Measurements from ENCODE around the gene GAREM2. TPM values are rescaled to one million over a fixed set of nuclear protein-coding genes. Genes with fewer than 3 reads are reported as not detected.

GAREM2 gene
- total and polyA plus RNA-seq, 2 donors from 2014 or later = 1.2 to 3.2 TPM

DNA sequence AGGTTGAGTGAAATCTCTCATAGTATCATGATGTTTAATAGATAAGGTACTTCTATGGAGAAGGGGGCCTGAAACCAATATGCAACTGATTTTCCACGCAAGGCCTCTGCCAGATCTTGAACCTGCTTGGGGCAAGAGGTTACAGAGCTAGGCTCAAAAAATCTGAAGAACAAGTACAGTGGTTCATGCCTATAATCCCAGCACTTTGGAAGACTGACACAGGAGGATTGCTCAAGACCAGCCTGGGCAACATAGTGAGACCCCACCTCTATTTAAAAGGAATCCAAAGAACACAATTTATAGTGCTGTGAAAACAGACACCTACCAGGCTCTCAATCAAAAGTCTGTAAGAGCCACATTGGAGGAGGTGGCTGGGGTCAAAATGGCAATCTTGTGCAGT is 42.9 kb downstream of the GAREM2 start:
- no peak for FAIRE-seq
- DNase-seq = no peak
- Histone ChIP-seq H3K27ac (ENCODE audit: low read depth in 2 of 2, low read length in 2 of 2) (no peak overlapping the region), H3K9me3 (ENCODE audit: control insufficient read depth in 2 of 3, insufficient read depth in 1 of 3, low read length in 3 of 3) (peaks cover 0 to 2% (median 0%) of the 10 kb centered on the region in 3 donors), H3K36me3 (ENCODE audit: control insufficient read depth in 2 of 3, insufficient read depth in 3 of 3, low read length in 3 of 3) (peaks cover 9 to 49% (median 16%) of the 10 kb centered on the region in 3 donors), H3K4me3 (ENCODE audit: low read length in 3 of 3) (no peak overlapping the region), H3K9ac (ENCODE audit: low read length in 3 of 3) (no peak overlapping the region), H3K27me3 (ENCODE audit: control insufficient read depth, insufficient read depth, low read length) (no peaks in the 10 kb centered on the region), H3K4me1 (ENCODE audit: control insufficient read depth in 2 of 3, insufficient read depth in 2 of 3, low read depth in 1 of 3, low read length in 3 of 3) (no peaks in the 10 kb centered on the region)
- TF ChIP-seq, protein P1, sequence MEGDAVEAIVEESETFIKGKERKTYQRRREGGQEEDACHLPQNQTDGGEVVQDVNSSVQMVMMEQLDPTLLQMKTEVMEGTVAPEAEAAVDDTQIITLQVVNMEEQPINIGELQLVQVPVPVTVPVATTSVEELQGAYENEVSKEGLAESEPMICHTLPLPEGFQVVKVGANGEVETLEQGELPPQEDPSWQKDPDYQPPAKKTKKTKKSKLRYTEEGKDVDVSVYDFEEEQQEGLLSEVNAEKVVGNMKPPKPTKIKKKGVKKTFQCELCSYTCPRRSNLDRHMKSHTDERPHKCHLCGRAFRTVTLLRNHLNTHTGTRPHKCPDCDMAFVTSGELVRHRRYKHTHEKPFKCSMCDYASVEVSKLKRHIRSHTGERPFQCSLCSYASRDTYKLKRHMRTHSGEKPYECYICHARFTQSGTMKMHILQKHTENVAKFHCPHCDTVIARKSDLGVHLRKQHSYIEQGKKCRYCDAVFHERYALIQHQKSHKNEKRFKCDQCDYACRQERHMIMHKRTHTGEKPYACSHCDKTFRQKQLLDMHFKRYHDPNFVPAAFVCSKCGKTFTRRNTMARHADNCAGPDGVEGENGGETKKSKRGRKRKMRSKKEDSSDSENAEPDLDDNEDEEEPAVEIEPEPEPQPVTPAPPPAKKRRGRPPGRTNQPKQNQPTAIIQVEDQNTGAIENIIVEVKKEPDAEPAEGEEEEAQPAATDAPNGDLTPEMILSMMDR (IDR thresholded peaks at IDR 0.05; ENCODE audit: borderline replicate concordance, extremely low read depth, insufficient read depth) = no peak
- intact Hi-C loops (cut with DNase I) = no loop called here

DNA sequence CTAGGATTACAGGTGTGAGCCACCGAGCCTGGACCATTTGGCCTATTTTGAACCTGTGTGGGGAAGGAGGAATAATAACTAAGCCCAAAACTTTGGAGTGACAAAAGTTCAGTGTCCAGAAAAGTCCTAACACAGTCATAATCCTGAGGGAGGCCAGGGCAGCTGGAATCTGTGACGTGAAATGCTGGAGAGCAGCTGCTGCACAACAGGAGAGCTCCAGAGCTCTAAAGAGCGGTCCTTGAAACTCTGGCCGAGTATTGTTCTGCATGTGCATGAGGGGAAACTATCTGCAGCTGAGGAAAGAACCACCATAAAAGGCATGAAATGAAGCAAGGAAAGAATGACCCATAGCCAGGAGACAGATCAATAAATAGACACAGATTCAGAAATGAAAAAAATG is 43.7 kb downstream of the GAREM2 start:
- peaks cover 8 to 47% (median 18%) of the 10 kb centered on the region in 3 donors for H3K36me3 ChIP-seq (ENCODE audit: control insufficient read depth in 2 of 3, insufficient read depth in 3 of 3, low read length in 3 of 3)

DNA sequence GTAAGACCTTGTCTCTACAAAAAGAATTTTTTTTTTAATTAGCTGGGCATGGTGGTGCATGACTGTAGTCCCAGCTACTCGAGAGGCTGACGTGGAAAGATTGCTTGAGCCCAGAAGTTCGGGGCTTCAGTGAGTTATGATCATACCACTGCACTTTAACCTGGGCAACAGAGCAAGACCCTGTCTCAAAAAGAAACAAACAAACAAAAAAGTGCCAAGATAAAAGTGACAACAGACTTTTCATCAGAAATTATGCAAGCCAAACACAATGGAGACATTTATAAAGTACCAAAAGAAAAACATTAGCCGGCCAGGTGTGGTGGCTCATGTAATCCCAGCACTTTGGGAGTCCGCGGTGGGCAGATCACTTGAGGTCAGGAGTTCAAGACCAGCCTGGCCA is 44.8 kb downstream of the GAREM2 start:
- TF ChIP-seq, protein P1 (IDR thresholded peaks at IDR 0.05; ENCODE audit: borderline replicate concordance, extremely low read depth, insufficient read depth) = no peak
- H3K4me1 ChIP-seq (ENCODE audit: control insufficient read depth in 2 of 3, insufficient read depth in 2 of 3, low read depth in 1 of 3, low read length in 3 of 3) = no peaks in the 10 kb centered on the region
- H3K27ac ChIP-seq (ENCODE audit: low read depth in 2 of 2, low read length in 2 of 2) = no peak overlapping the region
- H3K27me3 ChIP-seq (ENCODE audit: control insufficient read depth, insufficient read depth, low read length) = no peaks in the 10 kb centered on the region
- no peak overlapping the region for H3K9ac ChIP-seq (ENCODE audit: low read length in 3 of 3)
- FAIRE-seq (no peak), DNase-seq (no peak)
- H3K36me3 ChIP-seq (ENCODE audit: control insufficient read depth in 2 of 3, insufficient read depth in 3 of 3, low read length in 3 of 3) = peaks cover 8 to 47% (median 15%) of the 10 kb centered on the region in 3 donors
- no peak overlapping the region for H3K4me3 ChIP-seq (ENCODE audit: low read length in 3 of 3)
- peaks cover 0 to 2% (median 0%) of the 10 kb centered on the region in 3 donors for H3K9me3 ChIP-seq (ENCODE audit: control insufficient read depth in 2 of 3, insufficient read depth in 1 of 3, low read length in 3 of 3)
- intact Hi-C loops (cut with DNase I) = no loop called here

More for the DNA sequence above, 43.7 kb downstream of the GAREM2 start:
- H3K4me1 ChIP-seq (ENCODE audit: control insufficient read depth in 2 of 3, insufficient read depth in 2 of 3, low read depth in 1 of 3, low read length in 3 of 3) = no peaks in the 10 kb centered on the region
- TF ChIP-seq, protein P1 (IDR thresholded peaks at IDR 0.05; ENCODE audit: borderline replicate concordance, extremely low read depth, insufficient read depth) = no peak
- no peak for DNase-seq
- intact Hi-C loops (cut with DNase I) = no loop called here
- peaks cover 0 to 2% (median 0%) of the 10 kb centered on the region in 3 donors for H3K9me3 ChIP-seq (ENCODE audit: control insufficient read depth in 2 of 3, insufficient read depth in 1 of 3, low read length in 3 of 3)
- no peak overlapping the region for H3K4me3 ChIP-seq (ENCODE audit: low read length in 3 of 3)
- H3K27me3 ChIP-seq (ENCODE audit: control insufficient read depth, insufficient read depth, low read length) = no peaks in the 10 kb centered on the region
- no peak for FAIRE-seq
- no peak overlapping the region for H3K9ac ChIP-seq (ENCODE audit: low read length in 3 of 3)
- no peak overlapping the region for H3K27ac ChIP-seq (ENCODE audit: low read depth in 2 of 2, low read length in 2 of 2)

DNA sequence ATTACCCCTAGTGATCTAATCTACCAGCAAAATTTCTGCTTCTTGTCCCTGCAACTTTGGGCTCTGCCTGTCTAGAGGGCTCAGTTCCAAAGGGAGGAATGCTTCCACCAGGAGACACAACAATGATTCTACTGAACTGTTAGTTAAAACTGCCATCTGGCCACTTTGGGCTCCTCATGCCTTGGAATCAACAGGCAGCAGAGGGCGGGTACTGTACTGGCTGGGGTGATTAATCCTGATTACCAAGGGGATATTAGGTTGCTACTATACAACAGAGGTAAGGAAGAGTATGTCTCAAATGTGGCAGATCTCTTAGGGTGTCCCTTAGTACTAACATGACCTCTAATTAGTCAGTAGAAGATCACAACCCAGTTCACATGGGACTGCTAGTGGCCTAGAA is 50.1 kb downstream of the GAREM2 start:
- Histone ChIP-seq H3K4me1 (ENCODE audit: control insufficient read depth in 2 of 3, insufficient read depth in 2 of 3, low read depth in 1 of 3, low read length in 3 of 3) (no peaks in the 10 kb centered on the region), H3K9me3 (ENCODE audit: control insufficient read depth in 2 of 3, insufficient read depth in 1 of 3, low read length in 3 of 3) (no peaks in the 10 kb centered on the region), H3K9ac (ENCODE audit: low read length in 3 of 3) (no peak overlapping the region), H3K4me3 (ENCODE audit: low read length in 3 of 3) (no peak overlapping the region), H3K36me3 (ENCODE audit: control insufficient read depth in 2 of 3, insufficient read depth in 3 of 3, low read length in 3 of 3) (peaks cover 2 to 29% (median 24%) of the 10 kb centered on the region in 3 donors), H3K27me3 (ENCODE audit: control insufficient read depth, insufficient read depth, low read length) (no peaks in the 10 kb centered on the region), H3K27ac (ENCODE audit: low read depth in 2 of 2, low read length in 2 of 2) (no peak overlapping the region)
- intact Hi-C loops (cut with DNase I) = no loop called here
- no peak for FAIRE-seq
- TF ChIP-seq, protein P1 (IDR thresholded peaks at IDR 0.05; ENCODE audit: borderline replicate concordance, extremely low read depth, insufficient read depth) = no peak
- no peak for DNase-seq

Data from kidney (tissue), 14 donors.